Measurements from ENCODE around the gene GDPD5. TPM values are rescaled to one million over a fixed set of nuclear protein-coding genes. Genes with fewer than 3 reads are reported as not detected.

Gene GDPD5
- total and polyA plus RNA-seq, 9 of the 15 experiments (the other 6 are each of a cell fraction or from before 2014, with no cell fraction given), result 0.32 to 27.3 (median 8.0) TPM

DNA sequence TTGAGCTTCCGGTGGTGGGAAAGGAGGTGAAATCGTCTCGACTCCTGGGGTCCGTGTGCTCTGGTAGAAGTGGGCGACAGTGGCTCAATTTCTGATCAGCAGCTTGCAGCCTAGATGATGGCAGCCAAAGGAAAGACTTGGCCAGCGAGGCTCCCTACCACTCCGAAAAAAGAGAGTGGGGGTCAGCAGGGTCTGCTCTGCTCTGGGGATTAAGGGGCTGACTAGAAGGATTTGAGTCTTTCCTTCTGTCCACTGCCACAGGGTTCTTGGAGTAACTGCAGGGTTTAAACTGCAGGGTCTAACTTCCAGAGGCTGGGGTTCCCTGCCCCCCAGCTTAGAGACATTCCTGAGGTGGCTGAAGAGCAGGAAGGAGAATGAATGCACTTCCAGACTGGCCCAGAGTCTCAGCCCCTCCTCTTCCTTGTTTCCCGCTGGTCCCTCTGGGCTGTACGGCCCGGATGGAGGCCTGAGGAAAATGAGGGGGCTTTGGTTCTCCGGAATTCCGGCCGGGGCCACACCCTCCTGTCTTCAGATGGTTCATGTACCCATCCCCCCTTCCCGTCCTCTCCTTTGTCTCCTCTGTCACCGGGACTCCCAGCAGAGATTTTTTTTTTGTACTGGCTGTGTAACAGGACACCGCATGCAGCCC, 37.2 kb upstream of the GDPD5 start:
- H3K4me1 ChIP-seq (replicated peaks in 1 of 2; ENCODE audit: control insufficient read depth in 2 of 2, insufficient read depth in 2 of 2, low read length in 2 of 2), result peaks cover 51 to 65% of the 10 kb centered on the region in 2 experiments
- POLR2A ChIA-PET, result interaction anchor here (0.6 to 10.5 kb wide), 13 partner anchors 8 to 233 kb away, joined by 3 to 115 read pairs (median 4); no protein-coding TSS in a partner anchor
- TF ChIP-seq ETV1 (tag; conservative IDR thresholded peaks at IDR 0.05; ENCODE audit: low read depth) (peak; percentile 26), KDM1A (IDR thresholded peaks at IDR 0.05) (peak; percentile 81), EP300 (IDR thresholded peaks at IDR 0.05; ENCODE audit: low read length) (peak; percentile 7; the same call in 1 of the 2 replicates), BRF1 (IDR thresholded peaks at IDR 0.05; ENCODE audit: borderline replicate concordance, extremely low read depth, insufficient read length) (no peak), SMARCA4 (IDR thresholded peaks at IDR 0.05) (0 out of 2 replicates have a peak, but pooled peaks have one; percentile 24), NR2C2 (CRISPR knock-in tag; IDR thresholded peaks at IDR 0.05) (no peak), NR2C2 (tag; IDR thresholded peaks at IDR 0.05) (peak; percentile 39; the same call in 1 of the 2 replicates), E2F6 (IDR thresholded peaks at IDR 0.05; ENCODE audit: borderline replicate concordance in 1 of 2, extremely low read depth in 1 of 2, insufficient read depth in 1 of 2, insufficient read length in 1 of 2, low read depth in 1 of 2, low read length in 1 of 2, poor library complexity in 1 of 2, severe bottlenecking in 1 of 2) (peak; percentile 78 to 87), POLR2H (tag; IDR thresholded peaks at IDR 0.05; ENCODE audit: low read depth) (peak; percentile 42; the same call in 1 of the 2 replicates), TCF15 (CRISPR knock-in tag; IDR thresholded peaks at IDR 0.05) (no peak), PHF21A (IDR thresholded peaks at IDR 0.05; ENCODE audit: borderline replicate concordance, low read depth) (peak; percentile 98), PML (IDR thresholded peaks at IDR 0.05; ENCODE audit: low read length) (no peak), ZNF444 (CRISPR knock-in tag; IDR thresholded peaks at IDR 0.05) (no peak), ZNF57 (CRISPR knock-in tag; IDR thresholded peaks at IDR 0.05) (no peak), ZNF146 (CRISPR knock-in tag; IDR thresholded peaks at IDR 0.05; ENCODE audit: unreplicated experiment) (no peak)
- TF ChIP-seq, protein P1, sequence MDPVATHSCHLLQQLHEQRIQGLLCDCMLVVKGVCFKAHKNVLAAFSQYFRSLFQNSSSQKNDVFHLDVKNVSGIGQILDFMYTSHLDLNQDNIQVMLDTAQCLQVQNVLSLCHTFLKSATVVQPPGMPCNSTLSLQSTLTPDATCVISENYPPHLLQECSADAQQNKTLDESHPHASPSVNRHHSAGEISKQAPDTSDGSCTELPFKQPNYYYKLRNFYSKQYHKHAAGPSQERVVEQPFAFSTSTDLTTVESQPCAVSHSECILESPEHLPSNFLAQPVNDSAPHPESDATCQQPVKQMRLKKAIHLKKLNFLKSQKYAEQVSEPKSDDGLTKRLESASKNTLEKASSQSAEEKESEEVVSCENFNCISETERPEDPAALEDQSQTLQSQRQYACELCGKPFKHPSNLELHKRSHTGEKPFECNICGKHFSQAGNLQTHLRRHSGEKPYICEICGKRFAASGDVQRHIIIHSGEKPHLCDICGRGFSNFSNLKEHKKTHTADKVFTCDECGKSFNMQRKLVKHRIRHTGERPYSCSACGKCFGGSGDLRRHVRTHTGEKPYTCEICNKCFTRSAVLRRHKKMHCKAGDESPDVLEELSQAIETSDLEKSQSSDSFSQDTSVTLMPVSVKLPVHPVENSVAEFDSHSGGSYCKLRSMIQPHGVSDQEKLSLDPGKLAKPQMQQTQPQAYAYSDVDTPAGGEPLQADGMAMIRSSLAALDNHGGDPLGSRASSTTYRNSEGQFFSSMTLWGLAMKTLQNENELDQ (CRISPR knock-in tag; IDR thresholded peaks at IDR 0.05; ENCODE audit: borderline replicate concordance), result no peak
- TF ChIP-seq, protein P2, sequence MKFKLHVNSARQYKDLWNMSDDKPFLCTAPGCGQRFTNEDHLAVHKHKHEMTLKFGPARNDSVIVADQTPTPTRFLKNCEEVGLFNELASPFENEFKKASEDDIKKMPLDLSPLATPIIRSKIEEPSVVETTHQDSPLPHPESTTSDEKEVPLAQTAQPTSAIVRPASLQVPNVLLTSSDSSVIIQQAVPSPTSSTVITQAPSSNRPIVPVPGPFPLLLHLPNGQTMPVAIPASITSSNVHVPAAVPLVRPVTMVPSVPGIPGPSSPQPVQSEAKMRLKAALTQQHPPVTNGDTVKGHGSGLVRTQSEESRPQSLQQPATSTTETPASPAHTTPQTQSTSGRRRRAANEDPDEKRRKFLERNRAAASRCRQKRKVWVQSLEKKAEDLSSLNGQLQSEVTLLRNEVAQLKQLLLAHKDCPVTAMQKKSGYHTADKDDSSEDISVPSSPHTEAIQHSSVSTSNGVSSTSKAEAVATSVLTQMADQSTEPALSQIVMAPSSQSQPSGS (CRISPR knock-in tag; IDR thresholded peaks at IDR 0.05), result no peak

More for the DNA sequence above, 37.2 kb upstream of the GDPD5 start:
- BruUV-seq (replicated peaks), result TSS peak; percentile 82
- H3K9me1 ChIP-seq (ENCODE audit: control insufficient read depth, insufficient read depth, low read length), result peaks cover 4% of the 10 kb centered on the region
- no peaks in the 10 kb centered on the region for H3K27me3 ChIP-seq (ENCODE audit: control insufficient read depth in 2 of 2, insufficient read depth in 2 of 2, low read length in 2 of 2)
- no peaks in the 10 kb centered on the region for H4K20me1 ChIP-seq (replicated peaks; ENCODE audit: control insufficient read depth, insufficient read depth, low read length)
- H3K36me3 ChIP-seq (ENCODE audit: control insufficient read depth, insufficient read depth, low read length), result peaks cover 41% of the 10 kb centered on the region
- intact Hi-C loops (cut with micrococcal nuclease) (no loop called here), in situ Hi-C loops (cut with MboI) (no loop called here)
- H3K27ac ChIP-seq (ENCODE audit: extremely low read depth, low read depth, low read length), result peak overlapping the region; percentile 77
- peak; percentile 17 for ATAC-seq
- FAIRE-seq, result peak; percentile 70
- DNase-seq (ENCODE audit: extremely low read depth in 1 of 4, low spot score in 3 of 4), result peak; percentile 60 to 82 (median 64)
- peak overlapping the region; percentile 88 for H3K4me2 ChIP-seq (ENCODE audit: insufficient read depth, low read length)
- peak overlapping the region; percentile 86 for H2AFZ ChIP-seq (ENCODE audit: low read depth, low read length)
- H3K9ac ChIP-seq (ENCODE audit: insufficient read depth in 1 of 2, low read depth in 2 of 2, low read length in 2 of 2), result peak overlapping the region; percentile 78 to 94
- WGBS (ENCODE audit: insufficient coverage, low coverage, missing lambda C conversion rate), result under 1% methylated on average over 15 of the region's 16 CpGs
- no peaks in the 10 kb centered on the region for H3K9me3 ChIP-seq (replicated peaks; ENCODE audit: control insufficient read depth, insufficient read depth, low read depth, low read length)
- peaks cover 43% of the 10 kb centered on the region for H3K79me2 ChIP-seq (ENCODE audit: control insufficient read depth, insufficient read depth, low read length)
- H3K4me3 ChIP-seq, result peak overlapping the region; percentile 64
- CTCF ChIA-PET (ENCODE audit: low intra/inter-chr PET ratio), result interaction anchor here (0.6 to 0.7 kb wide), 2 partner anchors 21 to 150 kb away, joined by 3 read pairs; no protein-coding TSS in a partner anchor
